Mesothelial cell of epicardium (in vitro differentiated cells): ENCODE data around the gene SLC26A11. TPM values are rescaled to one million over a fixed set of nuclear protein-coding genes. Genes with fewer than 3 reads are reported as not detected.

Source experiments
- DNase-seq, 2 experiments: peaks; one replicate each; pipeline ENCODE4 v3.0.0; 2021; ENCODE audit warnings: low spot score in 2 of 2; ENCODE audit not compliant: unreplicated experiment in 2 of 2
- H3K27ac Mint-ChIP-seq: 2 replicates; pipeline ENCODE4 v1.8.0; 2021; ENCODE audit warnings: mixed read lengths
- H3K27me3 Mint-ChIP-seq: 2 replicates; pipeline ENCODE4 v1.8.0; 2021; ENCODE audit warnings: low read depth, mixed read lengths
- H3K36me3 Mint-ChIP-seq: 2 replicates; pipeline ENCODE4 v1.8.0; 2021; ENCODE audit warnings: mixed read lengths
- H3K4me1 Mint-ChIP-seq: 2 replicates; pipeline ENCODE4 v1.8.0; 2021; ENCODE audit warnings: mixed read lengths
- H3K4me3 Mint-ChIP-seq: 2 replicates; pipeline ENCODE4 v1.8.0; 2021; ENCODE audit warnings: mild to moderate bottlenecking, moderate library complexity, mixed read lengths
- H3K9me3 Mint-ChIP-seq: 2 replicates; pipeline ENCODE4 v1.8.0; 2021; ENCODE audit warnings: mixed read lengths
- total RNA-seq: library from RNA; stranded (reverse); gene quantifications from 3 replicates; pipeline ENCODE4 v1.2.1, GENCODE V29; 2021
- TF ChIP-seq, protein P1 (sequence below): fragments of 200-600 bp; sonication (generic); IDR thresholded peaks from one replicate; pipeline ENCODE4 v1.5.0; 2021; ENCODE audit warnings: antibody characterized with exemption; ENCODE audit not compliant: unreplicated experiment

The SLC26A11 gene
- total RNA-seq, 1 donor from 2014 or later = 41.2 TPM

GRCh38 chr17:80189611-80190010 lies 30.6 kb upstream of the SLC26A11 start:
- H3K27me3 Mint-ChIP-seq = no peaks in the 10 kb centered on the region
- TF ChIP-seq, protein P1, sequence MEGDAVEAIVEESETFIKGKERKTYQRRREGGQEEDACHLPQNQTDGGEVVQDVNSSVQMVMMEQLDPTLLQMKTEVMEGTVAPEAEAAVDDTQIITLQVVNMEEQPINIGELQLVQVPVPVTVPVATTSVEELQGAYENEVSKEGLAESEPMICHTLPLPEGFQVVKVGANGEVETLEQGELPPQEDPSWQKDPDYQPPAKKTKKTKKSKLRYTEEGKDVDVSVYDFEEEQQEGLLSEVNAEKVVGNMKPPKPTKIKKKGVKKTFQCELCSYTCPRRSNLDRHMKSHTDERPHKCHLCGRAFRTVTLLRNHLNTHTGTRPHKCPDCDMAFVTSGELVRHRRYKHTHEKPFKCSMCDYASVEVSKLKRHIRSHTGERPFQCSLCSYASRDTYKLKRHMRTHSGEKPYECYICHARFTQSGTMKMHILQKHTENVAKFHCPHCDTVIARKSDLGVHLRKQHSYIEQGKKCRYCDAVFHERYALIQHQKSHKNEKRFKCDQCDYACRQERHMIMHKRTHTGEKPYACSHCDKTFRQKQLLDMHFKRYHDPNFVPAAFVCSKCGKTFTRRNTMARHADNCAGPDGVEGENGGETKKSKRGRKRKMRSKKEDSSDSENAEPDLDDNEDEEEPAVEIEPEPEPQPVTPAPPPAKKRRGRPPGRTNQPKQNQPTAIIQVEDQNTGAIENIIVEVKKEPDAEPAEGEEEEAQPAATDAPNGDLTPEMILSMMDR = no peak
- H3K36me3 Mint-ChIP-seq = no peaks in the 10 kb centered on the region
- peaks cover 7% of the 10 kb centered on the region for H3K4me1 Mint-ChIP-seq
- H3K9me3 Mint-ChIP-seq = no peaks in the 10 kb centered on the region
- no peak overlapping the region for H3K27ac Mint-ChIP-seq
- no peak overlapping the region for H3K4me3 Mint-ChIP-seq
- DNase-seq = no peak

DNA sequence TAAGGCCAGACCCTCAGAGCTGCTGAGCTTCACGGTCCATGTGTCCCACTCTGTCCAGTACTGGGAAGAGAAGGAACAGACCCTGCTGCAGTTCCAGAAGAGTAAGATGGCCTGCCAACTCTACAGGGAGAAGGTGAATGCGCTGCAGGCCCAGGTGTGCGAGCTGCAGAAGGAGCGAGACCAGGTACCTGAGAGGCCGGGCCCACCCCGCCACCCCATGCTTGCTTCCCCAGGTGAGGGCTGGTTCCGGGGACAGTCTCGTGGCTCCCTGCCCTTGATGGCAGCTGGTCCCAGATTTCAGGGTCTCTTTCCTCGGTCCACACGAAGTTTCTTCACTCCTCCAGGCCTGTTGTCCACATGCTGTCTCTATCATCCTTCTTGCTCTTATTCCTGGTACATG lies 29.5 kb upstream of the SLC26A11 start:
- TF ChIP-seq, protein P1 = no peak
- H3K27me3 Mint-ChIP-seq = no peaks in the 10 kb centered on the region
- no peaks in the 10 kb centered on the region for H3K9me3 Mint-ChIP-seq
- no peak overlapping the region for H3K4me3 Mint-ChIP-seq
- no peak for DNase-seq
- H3K36me3 Mint-ChIP-seq = no peaks in the 10 kb centered on the region
- no peak overlapping the region for H3K27ac Mint-ChIP-seq
- peaks cover 7% of the 10 kb centered on the region for H3K4me1 Mint-ChIP-seq

DNA sequence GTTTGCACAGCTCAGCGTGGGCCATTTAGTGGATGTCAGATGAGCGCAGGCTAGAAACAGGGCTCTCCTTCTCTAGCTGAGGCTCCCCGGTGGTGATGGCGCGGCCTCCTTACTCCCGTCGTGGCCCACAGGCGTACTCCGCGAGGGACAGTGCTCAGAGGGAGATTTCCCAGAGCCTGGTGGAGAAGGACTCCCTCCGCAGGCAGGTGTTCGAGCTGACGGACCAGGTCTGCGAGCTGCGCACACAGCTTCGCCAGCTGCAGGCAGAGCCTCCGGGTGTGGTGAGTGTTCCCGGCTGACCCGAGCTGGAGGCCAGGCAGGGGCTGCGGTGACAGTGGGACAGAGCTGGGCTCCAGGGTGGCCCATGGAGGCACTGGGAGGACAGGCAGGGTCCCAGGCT lies 29.0 kb upstream of the SLC26A11 start:
- no peaks in the 10 kb centered on the region for H3K9me3 Mint-ChIP-seq
- H3K4me3 Mint-ChIP-seq = no peak overlapping the region
- no peaks in the 10 kb centered on the region for H3K27me3 Mint-ChIP-seq
- TF ChIP-seq, protein P1 = no peak
- H3K36me3 Mint-ChIP-seq = no peaks in the 10 kb centered on the region
- no peak overlapping the region for H3K27ac Mint-ChIP-seq
- peaks cover 7% of the 10 kb centered on the region for H3K4me1 Mint-ChIP-seq
- no peak for DNase-seq

DNA sequence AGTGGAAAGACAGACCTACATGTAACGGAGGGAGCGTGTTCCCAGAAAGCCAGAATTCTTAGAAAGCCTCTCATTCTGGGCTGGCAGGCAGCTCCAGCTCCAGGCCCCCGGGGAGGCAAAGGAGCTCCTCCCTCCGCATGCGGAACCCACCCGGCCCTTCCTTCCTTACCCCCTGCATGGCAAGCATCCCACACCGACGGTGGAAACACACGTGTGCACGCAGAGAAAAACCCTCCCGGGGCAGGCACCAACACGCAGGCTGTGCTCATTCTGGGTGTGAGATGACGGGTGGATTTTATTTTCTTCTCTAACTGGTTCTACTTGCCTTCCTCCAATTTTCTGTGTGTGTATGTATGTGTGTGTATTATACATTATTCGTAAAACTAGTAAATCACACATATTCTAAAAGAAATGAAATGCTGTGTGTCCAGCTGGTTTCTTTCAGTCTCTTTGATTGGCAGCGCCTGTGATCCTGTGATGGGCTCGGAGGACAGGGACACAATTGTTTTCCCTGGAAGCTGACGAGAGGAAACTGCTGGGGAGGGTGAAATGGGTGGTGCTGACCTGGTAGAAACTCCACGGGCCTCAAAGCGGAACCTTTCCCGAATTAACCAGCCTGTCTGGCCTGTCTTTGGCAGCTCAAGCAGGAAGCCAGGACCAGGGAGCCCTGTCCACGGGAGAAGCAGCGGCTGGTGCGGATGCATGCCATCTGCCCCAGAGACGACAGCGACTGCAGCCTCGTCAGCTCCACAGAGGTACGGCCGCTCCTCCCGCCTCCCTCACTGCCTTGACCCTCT lies 28.2 kb upstream of the SLC26A11 start:
- Mint-ChIP-seq H3K9me3 (no peaks in the 10 kb centered on the region), H3K4me1 (peaks cover 7% of the 10 kb centered on the region), H3K27ac (peak overlapping the region; percentile 18), H3K4me3 (no peak overlapping the region), H3K27me3 (no peaks in the 10 kb centered on the region), H3K36me3 (no peaks in the 10 kb centered on the region)
- TF ChIP-seq, protein P1 = no peak
- no peak for DNase-seq

- DNase-seq = no peak
- no peak overlapping the region for H3K4me3 Mint-ChIP-seq
- H3K27me3 Mint-ChIP-seq = no peaks in the 10 kb centered on the region
- TF ChIP-seq, protein P1 = no peak
- no peaks in the 10 kb centered on the region for H3K36me3 Mint-ChIP-seq
- H3K9me3 Mint-ChIP-seq = no peaks in the 10 kb centered on the region
- H3K4me1 Mint-ChIP-seq = peaks cover 15% of the 10 kb centered on the region
- H3K27ac Mint-ChIP-seq = no peak overlapping the region
Measured at GRCh38 chr17:80195141-80195540, 25.1 kb upstream of the SLC26A11 start.
